ENCODE measurements around the gene TSKS.
A peak's percentile ranks its signal among the peaks of the same experiment; 100 is the strongest.

TSKS gene, protein sequence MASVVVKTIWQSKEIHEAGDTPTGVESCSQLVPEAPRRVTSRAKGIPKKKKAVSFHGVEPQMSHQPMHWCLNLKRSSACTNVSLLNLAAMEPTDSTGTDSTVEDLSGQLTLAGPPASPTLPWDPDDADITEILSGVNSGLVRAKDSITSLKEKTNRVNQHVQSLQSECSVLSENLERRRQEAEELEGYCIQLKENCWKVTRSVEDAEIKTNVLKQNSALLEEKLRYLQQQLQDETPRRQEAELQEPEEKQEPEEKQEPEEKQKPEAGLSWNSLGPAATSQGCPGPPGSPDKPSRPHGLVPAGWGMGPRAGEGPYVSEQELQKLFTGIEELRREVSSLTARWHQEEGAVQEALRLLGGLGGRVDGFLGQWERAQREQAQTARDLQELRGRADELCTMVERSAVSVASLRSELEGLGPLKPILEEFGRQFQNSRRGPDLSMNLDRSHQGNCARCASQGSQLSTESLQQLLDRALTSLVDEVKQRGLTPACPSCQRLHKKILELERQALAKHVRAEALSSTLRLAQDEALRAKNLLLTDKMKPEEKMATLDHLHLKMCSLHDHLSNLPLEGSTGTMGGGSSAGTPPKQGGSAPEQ
- total RNA-seq, result 0.09 to 1.2 reads per million in 2 donors

GRCh38 chr19:49763230-49763629 is at the start of gene TSKS:
Gene TSKS (minus strand): TSS chr19:49763306. CDS start chr19:49763247, 59 bp downstream.
- DNase-seq, result no peak

DNA sequence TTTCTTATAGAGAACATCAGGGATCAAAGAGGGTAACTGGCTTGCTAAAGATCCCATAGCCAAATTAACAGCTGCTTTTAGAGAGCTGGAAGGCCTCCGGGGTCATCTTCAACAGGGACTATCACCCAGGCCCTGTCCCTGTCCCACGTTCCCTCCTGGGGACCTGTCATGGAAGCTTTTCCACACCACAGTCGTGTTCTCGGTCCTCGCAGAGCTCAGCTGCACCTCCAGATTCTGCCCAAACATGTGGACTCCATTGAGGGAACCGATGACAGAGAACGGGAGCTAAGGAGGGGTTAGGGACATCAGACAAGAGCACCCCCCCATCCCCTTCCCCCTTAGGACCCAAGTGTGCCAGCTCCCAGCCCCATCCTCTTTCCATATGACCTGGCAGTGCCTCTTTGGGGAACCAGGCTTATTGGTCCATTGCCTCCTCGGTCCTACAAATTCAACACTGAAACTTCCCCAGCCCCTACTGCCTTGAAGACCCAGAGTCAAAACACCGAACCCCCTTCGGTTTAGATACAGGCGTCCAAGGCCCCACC is 49.4 kb upstream of the TSKS start:
- no peak for DNase-seq

DNA sequence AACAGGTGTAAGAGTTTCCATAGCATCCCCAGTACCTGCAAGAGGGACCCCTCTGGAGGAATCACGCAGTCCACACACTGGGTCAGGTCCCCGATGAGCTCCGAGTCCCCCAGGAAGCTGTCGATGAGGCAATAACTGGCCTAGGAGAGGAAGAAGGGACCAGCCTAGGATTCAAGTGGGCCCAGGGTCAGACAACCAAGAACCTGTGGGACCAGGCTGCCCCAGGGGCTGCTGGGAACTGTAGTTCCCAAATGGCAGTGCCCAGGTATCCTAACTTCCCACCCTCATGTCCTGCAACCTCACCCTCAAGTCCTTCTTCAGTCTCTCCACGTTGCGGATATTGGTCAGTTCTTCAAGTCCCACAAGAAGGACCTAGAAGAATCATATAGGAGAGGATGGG is 48.2 kb upstream of the TSKS start:
- no peak for DNase-seq

DNA sequence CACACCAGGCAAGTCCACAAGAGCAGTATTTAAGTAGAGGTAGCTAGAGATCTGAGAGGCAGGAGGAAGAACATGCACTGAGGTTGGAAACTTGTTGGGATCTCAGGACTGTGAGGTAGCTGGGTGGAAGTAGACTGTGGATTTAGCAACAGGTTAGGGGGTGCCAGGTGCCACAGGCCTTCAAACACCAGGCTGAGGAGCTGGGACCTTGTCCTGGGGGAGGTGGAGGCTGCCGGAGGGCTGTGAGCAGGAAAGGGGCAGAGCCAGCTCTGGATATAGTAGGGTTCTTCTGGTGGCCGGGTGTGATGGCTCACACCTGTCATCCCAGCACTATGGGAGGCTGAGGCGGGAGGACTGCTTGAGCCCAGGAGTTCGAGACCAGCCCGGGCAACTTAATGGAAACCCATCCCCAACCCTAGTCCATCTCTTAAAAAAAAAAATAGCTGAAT is 46.9 kb upstream of the TSKS start:
- no peak for DNase-seq

DNA sequence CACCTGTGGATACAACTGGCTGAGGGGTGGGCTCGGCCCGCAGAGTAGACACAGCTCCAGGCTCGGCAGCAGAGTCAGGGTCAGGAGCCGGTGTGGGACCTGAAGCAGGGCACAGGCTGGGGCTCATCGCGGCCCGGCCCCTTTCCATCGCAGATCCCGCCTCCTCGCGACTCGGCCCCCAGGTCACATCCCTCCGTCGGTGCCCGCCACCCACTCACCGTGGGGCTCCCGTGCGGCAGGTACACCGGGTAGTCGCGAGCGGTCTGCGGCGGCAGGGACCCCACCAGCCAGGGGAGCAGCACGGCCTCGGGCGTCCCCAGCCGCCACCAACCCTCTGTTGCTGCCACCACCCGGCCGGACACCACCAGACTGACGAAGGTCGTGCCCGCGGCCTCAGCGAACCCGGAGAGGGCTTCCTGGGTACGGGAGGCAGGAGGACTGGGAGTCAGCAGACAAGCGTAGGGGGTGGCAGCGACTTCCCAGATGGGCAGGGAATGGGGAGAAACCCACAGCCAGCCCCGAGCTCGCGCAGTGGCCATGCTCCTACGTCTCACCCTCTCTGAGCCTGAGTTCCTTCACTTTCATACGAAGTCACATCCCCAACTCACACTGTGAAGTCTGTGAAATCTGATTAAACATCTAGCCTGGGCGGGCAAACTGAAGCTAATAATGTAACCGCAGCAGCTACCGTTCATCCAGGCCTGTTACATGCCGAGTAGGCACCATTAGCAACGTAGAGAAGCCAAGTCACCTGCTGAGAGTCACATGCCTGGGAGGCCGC is 46.2 kb upstream of the TSKS start:
- DNase-seq, result no peak

- peak; percentile 60 for DNase-seq
Observed at GRCh38 chr19:49808711-49809159, 45.6 kb upstream of the TSKS start.

DNA sequence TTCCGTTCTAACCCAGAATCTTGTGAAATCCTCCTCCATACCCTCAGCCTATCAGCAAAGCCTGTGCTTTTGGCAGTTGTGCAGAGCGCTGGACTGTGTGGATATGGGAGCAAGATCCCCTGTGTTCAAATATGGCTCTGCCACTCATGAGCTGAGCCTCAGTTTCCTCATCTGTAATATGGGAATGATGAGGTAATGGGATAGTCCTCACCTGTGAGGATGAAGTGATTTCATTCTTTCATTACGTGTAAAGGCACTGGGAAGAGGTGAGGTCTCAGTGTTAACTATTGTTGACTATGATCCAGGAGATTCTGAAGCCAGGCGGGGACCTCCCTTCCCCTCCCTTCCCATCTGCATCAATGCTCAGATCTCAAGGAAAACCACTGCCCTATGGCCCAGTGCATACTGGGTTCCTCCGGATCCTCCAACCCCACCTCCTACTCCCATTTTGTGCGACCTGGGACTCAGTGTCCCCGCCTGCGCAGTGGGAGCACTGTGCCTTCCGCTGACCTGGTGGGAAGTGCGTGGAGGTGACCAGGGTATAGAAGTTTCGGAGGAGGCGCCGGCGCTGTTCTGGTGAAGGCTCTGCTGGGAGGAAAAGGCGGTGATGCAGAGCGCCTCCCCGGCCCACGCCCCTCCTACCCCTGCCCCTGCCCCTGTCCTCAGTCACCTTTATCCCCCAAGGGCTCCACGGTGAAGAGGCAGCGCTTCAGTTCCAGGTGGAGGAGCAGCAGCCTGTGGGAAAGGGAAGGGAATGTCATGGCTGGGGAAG is 45.0 kb upstream of the TSKS start:
- no peak for DNase-seq

DNA sequence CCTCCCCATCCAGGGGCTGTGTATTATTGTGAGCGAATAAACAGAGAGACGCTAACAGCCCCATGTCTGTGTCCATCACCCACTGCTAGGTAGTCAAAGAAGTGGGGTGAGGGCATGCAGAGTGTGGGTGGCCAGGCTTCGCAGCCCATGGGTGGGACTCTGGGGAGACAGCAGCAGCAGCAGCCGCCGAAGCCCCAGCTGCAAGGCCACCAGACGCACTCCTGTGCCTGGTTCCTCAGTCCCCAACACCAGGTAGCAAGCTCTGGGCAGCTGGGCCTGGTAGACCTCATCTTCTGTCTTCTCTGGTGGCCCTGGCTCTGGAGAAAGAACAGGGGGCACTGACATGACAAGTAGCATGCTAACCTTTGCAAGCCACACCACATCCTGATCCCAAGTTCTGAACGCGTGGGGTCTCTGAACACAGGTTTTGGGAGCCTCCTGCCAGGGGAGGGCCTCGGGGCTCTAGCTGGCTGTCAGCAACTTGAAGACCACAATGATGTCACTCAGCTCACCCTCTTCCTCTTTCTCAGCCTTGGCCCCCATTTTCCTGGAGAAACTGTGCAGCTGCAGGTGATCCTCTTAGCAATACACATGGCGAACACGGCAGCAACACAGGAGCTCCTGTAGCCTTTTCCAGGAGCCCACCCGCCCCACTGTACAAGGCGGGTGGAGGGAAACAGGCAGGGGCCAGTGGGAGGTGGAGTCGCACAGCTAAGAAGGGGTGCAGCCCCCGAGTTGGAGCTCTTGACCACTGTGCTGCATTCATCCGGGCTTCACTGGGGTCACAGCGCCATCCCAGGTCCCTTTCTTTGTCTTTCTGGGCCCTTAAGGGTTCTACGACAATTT is 44.2 kb upstream of the TSKS start:
- no peak for DNase-seq

- no peak for DNase-seq
Observed at GRCh38 chr19:49806620-49806959, 43.5 kb upstream of the TSKS start.

- DNase-seq, result no peak
Observed at GRCh38 chr19:49805822-49806619, 42.9 kb upstream of the TSKS start.

DNA sequence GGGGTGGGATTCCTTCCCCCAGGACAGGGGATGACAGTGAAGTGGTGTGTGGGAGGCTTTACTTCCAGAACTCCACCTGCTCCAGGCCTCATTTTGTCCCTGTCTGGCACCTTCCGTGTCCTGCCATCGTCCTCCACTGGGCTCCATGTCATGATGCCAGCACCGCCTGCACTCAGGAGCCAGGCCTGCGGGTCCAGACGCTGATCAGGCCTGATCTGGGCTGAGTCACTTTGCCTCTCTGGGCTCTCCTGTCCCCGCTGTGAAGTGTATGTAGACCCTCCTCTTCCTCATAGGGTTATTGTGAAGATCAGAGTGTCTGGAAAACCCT is 40.4 kb upstream of the TSKS start:
- DNase-seq, result no peak

GRCh38 chr19:49802836-49803528 is 39.9 kb upstream of the TSKS start:
- no peak for DNase-seq

- DNase-seq, result no peak
Observed at GRCh38 chr19:49801966-49802661, 39.0 kb upstream of the TSKS start.

- DNase-seq, result no peak
Observed at GRCh38 chr19:49801401-49801888, 38.3 kb upstream of the TSKS start.

- DNase-seq, result no peak
Observed at GRCh38 chr19:49800771-49801170, 37.7 kb upstream of the TSKS start.

- DNase-seq, result no peak
Observed at GRCh38 chr19:49799798-49800376, 36.8 kb upstream of the TSKS start.

GRCh38 chr19:49799271-49799797 is 36.2 kb upstream of the TSKS start:
- no peak for DNase-seq

DNA sequence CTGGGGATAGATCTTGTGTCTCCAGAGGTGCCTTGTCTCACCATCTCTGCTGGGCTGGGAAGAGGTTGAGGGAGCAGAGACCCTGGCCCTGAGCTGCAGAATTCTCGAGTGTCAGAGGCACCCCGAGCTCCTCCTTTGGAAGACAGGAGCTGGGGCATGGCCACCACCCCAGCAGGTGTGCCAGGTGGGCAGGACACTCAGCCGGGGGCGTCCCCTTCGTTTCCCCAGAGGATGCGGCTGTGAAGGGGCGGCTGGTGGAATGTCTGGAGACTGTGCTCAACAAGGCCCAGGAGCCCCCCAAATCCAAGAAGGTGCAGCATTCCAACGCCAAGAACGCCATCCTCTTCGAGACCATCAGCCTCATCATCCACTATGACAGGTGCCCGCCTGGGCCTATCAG is 35.5 kb upstream of the TSKS start:
- DNase-seq, result no peak

DNA sequence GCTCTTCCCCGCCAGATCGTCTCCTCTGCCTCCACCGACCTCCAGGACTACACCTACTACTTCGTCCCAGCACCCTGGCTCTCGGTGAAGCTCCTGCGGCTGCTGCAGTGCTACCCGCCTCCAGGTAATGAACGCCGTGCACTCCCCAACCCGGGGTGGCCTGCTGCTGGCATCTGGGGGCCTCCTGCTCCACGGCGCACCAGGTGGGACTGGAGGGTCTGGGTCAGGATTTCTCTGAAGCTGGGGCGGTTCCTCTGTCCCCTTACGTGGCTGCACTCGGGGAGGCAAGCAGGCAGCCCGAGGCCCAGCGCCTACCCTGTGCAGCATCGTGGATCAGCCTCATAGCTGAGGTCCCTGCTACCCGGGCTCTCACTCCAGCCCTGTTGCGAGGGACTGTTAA is 32.5 kb upstream of the TSKS start:
- no peak for DNase-seq

Measured in activated gamma-delta T cell (primary cell).